ENCODE measurements around the gene CTSW. TPM values are rescaled to one million over a fixed set of nuclear protein-coding genes. Genes with fewer than 3 reads are reported as not detected.
A peak's percentile ranks its signal among the peaks of the same experiment; 100 is the strongest.
"Not testable (repeated sequence)": the region's sequence is repeated elsewhere in the genome, so short reads cannot be mapped to it uniquely, and the experiment has no call there.

CTSW gene
- total RNA-seq, 1 experiment from 2014 or later, result not detected

DNA sequence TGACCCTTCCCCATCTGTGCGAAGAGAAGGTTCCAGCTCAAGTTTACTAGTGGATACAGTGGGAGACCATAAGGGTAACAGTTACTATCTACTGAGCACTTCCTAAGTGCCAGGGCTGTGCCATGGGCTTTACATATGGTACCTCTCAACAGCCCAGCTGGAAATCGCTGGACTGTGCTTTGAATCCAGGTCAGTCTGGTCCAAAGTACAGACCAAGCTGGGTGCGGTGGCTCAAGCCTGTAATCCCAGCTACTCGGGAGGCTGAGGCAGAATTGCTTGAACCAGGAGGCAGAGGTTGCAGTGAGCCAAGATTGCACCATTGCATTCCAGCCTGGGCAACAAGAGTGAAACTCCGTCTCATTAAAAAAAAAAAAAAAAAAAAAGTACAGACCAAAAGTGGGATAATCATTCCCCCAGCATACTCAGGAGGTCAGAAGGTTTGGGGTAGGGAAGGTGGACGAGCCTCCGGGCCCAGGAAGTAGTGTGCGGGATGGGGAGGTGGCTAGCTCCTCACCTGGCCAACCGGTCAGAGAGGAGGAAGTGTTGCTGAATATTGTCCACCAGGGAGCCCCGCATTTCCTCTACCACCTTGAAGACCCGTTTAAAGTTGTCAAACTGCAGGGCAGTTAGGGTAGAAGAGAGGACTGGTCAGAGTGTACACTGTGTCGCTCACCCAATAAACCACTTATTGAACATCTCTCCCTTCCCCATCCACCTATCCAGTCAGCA is 6.3 kb downstream of the CTSW start:
- no peak for DNase-seq (ENCODE audit: low spot score)

DNA sequence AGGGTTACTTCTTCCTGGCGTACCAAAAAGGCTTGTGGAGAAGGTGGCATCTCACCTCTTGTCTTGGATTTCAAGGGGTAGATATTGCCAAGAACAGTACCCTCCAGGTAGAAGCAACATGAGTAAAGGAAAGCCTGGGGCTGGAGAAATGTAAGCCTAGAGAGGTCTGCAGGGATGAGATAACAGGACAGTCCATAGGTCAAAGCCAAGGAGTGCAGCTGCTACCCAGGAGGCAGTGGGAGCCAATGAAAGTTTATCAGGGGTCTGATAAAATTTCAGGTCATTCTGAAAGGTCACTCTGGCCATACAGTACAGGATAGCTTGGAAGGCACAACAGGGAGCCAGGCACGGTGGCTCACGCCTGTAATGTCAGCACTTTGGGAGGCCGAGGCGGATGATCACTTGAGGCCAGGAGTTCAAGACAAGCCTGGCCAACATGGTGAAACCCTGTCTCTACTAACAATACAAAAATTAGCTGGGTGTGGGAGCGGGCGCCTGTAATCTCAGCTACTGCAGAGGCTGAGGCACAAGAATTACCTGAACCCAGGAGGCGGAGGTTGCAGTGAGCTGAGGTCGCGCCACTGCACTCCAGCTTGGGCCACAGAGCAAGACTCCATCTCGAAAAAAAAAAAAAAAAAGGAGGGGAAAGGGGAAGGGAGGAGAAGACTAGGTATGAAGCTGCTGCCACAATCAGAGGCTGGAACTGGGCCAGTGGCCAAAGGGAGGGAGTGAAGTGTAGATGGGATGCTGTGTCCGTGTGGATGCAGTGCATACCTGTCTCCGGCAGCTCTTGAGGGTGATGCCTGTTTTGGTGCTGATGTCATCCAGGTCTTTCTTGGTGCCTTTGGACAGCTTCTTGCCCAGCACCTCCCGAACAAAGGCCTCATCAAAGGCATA is 7.4 kb downstream of the CTSW start:
- DNase-seq (ENCODE audit: low spot score), result peak; percentile 19

DNA sequence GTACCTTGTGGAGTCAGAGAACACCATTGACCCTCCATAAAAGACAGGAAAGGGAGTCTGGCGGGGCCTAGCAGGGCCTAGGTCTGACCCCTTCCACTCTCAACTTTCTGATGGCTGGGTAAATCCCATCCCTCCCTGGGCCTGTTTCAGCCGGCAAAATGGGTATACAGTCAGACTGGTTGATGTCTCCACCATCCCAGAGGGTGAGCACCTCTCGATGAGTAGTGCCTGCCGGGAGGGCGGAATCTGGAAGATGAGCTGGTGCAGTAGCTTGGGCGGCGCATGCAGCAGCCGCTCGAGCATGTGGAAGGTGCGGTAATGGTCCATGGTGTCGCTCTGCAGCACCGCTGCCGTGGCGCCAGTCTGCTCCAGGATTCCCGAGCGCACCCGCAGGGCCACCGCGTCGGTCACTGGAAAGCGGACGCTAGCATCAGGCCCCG is 8.1 kb downstream of the CTSW start:
- no peak for DNase-seq (ENCODE audit: low spot score)

DNA sequence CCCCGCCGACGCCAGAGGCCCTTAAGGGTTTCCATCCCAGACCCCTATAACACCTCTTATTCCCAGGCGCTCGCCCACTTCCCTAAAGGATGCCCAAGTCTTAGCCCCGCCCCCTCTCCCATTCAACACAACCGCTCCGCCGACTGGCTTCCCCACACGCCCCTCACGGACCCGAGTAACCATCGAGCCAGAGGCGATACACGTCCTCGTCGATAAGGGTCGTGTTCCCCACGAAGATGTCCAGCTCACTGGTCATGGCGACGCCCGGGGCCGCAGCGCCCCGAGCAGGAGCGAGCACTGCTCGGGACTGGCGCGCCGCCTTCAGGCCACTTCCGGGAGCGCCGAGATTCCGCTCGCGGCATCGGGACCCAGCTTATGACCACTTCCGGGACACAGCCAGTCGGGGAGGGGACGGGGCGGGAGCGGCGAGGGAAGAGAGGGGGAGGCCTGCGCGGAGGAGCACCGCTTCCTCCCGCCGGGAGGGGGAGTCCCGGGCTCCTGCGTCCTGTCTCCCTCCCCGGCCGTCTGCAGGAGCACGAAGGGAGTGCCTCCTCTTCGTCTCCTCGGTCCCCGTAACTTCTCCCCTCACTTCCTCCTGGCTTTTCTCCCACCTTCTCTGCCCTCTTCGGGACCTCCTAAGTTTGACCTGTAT is 8.7 kb downstream of the CTSW start, which contains the start of gene FIBP:
Gene FIBP, minus strand, starts transcription at position 309 of the 652 bp plus-strand sequence. Its CDS starts 53 bp downstream, at position 256.
- peak; percentile 99 for DNase-seq (ENCODE audit: low spot score)

DNA sequence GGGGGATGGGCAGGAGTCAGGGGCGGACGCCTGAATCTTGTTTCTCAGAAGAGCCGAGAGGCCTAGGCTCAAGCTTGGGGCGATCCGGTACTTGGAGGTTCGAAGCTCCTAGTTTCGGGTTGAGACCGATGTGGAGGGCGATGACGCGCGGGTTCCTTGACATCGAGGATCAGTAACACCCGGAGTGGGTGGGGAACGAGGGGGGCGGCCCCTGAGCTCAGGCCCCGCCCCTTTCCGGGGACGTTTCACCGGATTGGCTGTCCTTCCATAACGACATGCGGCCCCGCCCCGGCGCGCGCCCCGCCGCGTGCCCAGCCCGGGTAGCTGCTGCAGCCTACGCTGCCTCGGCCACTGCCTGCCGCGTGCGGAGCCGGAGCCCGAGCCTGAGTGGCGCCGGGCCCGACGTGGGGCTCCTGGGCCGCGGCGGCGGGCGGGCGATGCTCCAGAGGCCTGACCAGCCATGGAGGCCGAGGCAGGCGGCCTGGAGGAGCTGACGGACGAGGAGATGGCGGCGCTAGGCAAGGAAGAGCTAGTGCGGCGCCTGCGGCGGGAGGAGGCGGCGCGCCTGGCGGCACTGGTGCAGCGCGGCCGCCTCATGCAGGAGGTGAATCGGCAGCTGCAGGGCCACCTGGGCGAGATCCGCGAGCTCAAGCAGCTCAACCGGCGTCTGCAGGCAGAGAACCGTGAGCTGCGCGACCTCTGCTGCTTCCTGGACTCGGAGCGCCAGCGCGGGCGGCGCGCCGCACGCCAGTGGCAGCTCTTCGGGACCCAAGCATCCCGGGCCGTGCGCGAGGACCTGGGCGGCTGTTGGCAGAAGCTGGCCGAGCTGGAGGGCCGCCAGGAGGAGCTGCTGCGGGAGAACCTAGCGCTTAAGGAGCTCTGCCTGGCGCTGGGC is 10.9 kb downstream of the CTSW start, which contains the start of gene CCDC85B:
Gene CCDC85B, plus strand, starts transcription at position 350 of the 895 bp plus-strand sequence. Its CDS starts 111 bp downstream, at position 461.
- DNase-seq (ENCODE audit: low spot score), result peak; percentile 98

DNA sequence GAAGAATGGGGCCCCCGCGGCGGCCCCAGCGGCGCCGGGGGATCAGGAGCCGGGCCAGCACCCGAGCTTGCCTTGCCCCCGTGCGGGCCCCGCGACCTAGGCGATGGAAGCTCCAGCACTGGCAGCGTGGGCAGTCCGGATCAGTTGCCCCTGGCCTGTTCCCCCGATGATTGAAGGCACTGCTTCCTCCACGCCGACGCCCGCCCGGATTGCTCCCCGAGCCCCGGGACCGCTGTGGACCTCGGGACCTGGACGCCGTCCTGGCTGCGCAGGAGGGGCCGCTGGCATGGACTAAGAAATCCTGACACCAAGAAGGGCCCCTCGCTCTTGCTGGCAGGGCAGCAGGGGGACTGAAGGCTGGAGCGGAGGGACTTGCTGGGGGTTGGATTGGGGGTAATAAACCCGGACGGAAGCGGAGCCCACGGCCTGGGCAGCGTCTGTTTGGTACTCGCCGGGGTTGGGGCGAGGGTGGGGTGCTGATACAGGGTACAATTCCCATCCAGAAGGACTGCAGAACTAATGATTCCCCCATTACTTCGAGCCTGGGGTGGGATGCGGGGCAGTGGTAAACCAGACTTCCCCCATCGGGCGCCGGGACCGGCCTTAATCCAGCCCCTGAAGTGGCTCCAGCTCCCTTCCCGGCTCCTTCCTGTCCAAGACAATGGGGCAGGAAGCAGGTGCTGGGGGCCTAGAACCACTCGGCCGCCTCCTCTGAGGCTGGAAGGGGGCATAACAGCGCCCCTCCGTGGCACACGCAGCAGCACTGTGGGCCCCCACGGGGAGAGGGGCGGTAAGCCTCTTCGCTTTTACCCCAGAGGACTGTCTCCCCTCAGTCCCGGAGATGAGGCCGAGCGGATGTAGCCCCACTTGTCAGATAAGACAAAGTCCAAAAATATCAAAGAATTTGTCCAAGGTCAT is 11.8 kb downstream of the CTSW start:
- no peak for DNase-seq (ENCODE audit: low spot score)

DNA sequence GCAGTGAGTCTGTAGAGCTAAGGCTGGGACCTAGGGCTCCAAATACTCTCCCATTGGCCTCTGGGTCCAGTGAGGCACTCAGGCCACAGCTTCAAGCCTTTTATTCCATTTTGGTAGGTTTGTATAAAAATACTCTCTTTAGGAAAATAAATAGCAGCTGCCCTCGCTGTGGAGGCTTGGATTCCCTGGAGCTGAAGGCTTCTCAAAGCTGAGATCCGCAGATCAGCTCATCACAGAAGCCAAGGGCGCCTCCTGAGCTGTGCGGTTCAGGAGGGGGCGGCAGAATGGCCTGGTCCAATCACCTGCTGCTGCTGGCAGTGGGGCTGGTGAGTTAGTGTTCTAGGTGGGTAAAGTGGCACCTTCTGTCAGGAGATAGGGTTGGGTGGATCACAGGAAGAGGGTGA is 12.5 kb downstream of the CTSW start:
- not testable (repeated sequence) for DNase-seq (ENCODE audit: low spot score)

DNA sequence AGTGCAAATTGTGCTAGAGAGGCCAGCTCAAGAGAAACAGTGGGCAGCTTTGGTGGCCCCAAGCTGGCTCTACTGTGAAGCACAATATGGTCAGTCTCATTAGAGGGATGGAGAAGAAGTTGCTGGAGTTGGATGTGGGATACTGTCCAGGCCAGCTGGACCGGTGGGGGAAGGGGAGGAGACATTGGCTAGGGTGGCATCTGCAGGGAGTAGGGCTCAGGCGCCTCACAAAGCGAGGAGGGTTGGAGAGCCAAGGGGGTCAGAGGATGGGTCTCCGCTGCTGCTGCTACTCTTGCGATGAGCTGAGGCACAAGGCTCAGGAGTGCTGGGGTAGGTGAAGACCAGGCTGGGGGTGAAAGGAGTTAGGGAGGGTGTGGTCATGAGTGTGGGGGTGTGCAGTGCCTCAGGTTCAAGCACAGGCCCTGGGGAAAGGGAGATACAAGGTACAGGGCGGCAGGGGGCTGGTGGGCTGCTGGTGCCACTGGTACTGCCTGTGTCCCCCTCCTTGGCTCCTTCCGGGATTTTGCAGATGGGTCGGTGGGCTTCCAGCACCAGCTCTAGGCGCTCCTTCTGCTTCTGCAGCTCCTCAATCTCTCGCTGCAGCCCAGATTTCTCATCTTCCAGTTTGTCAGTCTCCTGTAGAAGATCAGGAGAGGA is 13.2 kb downstream of the CTSW start:
- DNase-seq (ENCODE audit: low spot score), result no peak

DNA sequence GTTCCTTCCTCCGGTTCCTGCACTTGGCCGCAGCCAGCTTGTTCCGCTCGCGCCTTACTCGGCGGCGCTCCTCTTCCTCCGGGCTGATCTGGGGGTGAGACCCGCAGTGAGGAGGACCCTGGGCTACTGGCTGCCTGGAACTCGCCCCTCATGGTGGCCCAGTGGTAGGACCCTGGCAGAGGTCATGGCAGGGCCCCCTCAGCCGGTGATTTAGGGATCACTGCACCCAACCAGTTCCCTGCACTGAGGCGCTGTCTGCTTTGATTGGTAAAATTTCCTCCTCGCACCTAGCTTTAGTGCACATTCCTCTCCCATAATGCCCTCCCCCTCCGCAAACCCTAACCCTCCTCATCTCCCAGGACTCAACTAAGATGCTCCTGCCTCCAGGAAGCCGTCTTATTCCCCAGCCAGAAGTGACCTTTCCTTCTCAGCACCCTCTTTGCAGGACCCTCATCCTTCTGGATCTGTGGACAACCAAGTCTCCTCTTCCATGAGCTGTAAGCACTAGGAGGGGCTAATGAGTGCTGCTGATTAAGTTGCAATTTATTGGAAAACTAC is 14.5 kb downstream of the CTSW start:
- no peak for DNase-seq (ENCODE audit: low spot score)

DNA sequence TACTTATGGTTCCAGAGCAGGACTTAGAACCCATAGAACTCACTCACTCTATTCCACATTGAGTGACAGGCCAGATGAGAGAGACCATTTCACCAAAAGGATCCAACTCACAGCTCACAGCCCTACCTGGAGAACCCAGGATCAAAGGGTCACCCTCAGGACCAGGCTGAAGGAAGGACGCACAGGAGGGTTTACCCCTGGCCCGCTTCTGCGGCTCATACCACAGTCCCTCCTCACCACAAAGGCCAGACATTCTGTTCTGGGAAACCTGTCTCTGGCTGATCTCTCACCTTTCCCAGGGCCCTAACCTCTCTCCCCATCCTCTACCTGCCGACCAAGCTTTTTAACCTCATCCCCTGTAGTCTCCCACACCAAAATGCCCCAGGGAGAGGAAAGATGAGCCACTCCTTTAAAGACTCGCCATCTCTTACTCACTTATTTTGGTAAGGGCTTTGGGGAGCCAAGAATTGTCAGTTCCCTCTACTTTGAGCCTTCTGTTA is 15.9 kb downstream of the CTSW start:
- no peak for DNase-seq (ENCODE audit: low spot score)

DNA sequence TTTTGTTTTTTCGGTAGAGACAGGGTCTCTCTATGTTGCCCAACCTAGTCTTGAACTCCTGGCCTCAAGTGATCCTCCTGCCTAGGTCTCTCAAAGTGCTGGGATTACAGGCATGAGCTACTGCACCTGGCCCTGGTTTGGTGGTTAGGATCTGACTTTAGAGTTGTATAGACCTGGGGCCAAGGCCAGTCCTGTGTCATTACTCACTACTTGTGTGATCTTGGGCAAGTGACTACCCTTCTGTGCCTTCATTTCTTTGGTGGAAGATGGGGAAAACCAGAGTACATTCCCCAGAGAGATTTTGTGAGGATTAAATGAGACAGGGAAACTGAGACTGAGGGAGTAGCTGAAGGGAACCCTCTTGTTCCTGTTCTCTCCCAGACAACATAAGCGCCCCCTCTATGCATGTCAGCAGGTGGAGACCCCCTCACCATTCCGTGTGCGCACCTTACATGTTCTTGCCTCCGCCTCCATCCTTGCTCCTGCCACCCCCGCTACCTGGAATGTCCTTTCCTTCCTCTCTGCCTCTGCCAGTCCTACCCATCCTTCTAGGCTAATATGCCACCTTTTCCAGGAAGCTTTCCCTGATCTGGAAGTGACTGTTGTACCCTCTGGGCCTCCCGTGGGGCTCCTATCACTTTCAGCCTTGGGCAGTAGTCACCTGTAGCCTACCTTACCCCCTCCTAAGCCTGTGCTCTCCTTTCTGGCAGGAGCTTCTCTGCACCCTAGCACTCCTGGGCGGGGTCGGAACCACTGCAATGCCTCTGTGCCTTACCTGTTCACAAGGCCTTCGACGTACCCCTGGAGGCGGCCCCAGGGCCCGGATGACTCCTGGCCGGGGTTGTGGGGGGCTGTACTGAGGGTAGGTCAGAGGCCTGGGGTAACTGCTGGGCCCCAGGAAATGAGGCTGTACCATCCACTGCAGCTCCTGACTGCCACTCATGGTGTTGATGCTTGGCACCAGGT is 16.7 kb downstream of the CTSW start:
- DNase-seq (ENCODE audit: low spot score), result no peak

DNA sequence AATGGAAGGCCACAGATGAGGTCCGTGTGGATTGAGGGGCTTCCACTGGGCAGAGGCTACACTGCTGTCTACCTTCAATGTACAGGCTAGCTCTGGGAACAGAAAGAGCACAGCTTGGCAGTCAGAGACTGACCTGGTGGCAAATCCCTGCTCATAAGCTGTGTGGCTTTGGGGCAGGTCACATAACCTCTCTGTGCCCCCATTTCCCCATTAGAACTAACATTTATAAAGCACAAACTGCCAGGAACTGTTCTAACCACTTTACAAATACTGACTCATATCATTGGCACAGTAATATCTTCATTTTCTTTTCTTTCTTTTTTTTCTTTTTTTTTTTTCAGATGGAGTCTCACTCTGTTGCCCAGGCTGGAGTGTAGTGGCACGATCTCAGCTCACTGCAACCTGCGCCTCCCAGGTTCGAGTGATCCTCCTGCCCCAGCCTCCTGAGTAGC is 17.4 kb downstream of the CTSW start:
- DNase-seq (ENCODE audit: low spot score), result no peak

DNA sequence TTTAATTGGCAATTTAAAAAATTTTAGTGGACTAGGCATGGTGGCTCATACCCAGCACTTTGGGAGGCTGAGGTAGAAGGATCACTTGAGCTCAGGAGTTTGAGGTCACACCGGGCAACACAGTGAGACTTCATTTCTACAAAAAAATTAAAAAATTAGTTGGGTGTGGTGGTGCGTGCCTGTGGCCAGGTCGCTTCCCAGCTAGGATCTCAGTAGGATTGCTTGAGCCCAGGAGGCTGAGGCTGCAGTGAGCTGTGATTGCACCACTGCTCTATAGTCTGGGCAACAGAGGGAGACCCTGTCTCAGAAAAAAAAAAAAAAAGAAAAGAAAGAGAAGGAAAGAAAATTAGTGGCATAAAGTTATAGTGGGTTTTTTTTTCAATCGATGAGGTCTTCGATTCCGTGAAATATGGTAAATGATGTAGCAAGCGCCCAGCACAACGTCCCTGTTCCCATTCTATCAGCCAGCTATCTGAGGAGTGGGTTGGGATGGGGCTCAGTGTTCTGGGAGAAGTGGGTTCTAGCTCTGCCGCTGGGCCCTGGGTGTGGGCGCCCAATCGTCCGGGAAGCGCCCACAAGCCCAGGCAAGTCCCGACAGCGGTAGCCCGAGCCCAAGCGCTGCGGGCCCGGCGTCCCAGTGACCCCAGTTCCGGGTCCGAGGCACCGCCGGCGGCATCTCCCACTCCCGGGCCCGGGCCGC is 19.2 kb downstream of the CTSW start:
- DNase-seq (ENCODE audit: low spot score), result no peak

DNA sequence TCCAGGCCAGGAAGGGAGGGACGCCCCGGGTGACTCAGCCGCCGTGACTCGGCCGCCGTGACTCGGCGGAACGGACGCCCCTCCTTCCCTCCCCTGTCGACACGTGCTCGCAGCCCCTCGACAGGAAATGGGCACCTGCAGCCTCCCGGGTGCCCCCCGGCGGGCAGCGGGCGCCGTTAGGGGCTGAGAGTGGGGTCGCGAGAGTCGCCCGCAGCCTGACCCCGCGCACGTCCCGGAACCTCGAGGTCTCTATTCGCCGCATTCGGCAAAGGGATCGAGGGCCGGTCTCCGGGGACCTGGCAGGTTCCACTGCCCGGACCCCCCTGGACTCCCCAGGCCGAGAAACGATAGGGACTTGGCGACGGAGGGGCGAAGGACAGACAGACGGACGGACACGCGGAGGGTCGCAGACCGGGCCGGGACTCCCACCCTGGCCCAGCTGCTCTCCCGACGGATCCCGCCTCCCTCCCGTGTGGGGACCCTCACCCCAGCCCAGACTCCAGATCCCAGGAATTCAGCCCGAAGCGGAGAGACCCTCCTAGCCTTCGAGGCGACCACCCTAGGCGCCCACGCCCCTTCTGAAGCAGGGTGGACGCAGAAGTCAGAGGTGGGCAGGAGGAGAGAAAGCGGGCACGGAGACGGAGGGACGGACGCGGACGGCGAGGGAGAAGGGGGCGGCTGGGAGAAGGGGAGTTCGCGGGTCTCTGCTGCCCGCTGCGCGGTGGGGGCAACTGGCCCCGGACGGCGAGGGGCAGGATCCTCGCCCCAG is 19.9 kb downstream of the CTSW start:
- DNase-seq (ENCODE audit: low spot score), result peak; percentile 76

DNA sequence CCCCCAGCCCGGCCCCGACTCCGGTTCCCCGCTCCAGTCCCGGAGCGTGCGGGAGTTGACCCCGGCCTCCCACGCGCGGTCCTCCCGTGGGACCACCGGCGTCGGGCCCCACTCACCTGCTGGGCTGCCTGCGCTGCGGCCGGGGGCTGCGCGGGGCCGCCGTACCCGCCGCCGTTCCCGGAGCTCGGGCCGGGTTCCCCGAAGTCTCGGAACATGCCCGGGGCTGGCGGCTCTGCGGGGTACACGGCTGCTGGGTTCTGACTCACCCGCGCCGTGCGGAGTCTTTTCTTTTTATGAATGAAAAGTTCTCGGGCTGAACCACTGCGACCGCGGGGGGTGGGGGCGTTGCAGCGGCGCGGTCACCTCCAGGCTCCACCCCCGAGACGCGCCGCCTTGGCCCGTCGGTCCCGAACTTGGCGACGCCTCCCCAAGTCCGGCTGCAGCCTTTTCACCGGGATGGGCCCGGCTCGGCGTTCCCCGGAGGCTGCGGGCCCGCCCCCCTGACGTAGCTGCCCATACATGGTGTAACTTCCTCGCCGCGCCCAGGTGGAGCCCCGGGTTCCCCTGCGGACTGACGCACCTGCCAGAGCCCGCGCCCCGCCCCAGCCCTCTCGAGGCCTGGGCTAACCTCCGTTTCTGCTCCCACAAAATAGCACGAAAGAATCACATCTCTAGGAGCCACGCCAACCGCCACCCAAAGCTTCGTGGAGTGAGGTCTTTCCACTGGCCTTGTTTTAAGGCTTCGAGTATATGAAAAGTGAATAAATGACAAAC is 20.7 kb downstream of the CTSW start, which contains the start of gene FOSL1:
Gene FOSL1, minus strand, starts transcription at position 264 of the 774 bp plus-strand sequence. Its CDS starts 49 bp downstream, at position 215.
- DNase-seq (ENCODE audit: low spot score), result peak; percentile 98

All from HT-29 (cell line).